HepG2 (cell line): ENCODE results near the gene DIMT1. TPM values are rescaled to one million over a fixed set of nuclear protein-coding genes. Genes with fewer than 3 reads are reported as not detected.

Source experiments
- CREB1 ChIP-seq, 2 experiments: fragments of 450-650 bp in 1 of 2; IDR thresholded peaks; 2 replicates each; pipeline ENCODE4 v1.6.1; 2016 to 2017; ENCODE audit warnings: control low read depth in 1 of 2, mild to moderate bottlenecking in 1 of 2, missing compliant biosample characterization in 1 of 2, missing genetic modification characterization in 1 of 2
- GZF1 ChIP-seq: sonication (generic); formaldehyde crosslinking; IDR thresholded peaks from 2 replicates; pipeline ENCODE4 v1.5.1; 2020; ENCODE audit warnings: mild to moderate bottlenecking, missing genetic modification reagents
- HES4 ChIP-seq: sonication (generic); formaldehyde crosslinking; IDR thresholded peaks from 2 replicates; pipeline ENCODE4 v1.9.0; 2021; ENCODE audit warnings: mild to moderate bottlenecking, missing genetic modification reagents, borderline replicate concordance
- HIVEP1 ChIP-seq: sonication (generic); formaldehyde crosslinking; IDR thresholded peaks from 2 replicates; pipeline ENCODE4 v1.4.0; 2020; ENCODE audit warnings: mild to moderate bottlenecking, missing genetic modification reagents
- HNRNPL ChIP-seq: fragments of 200-400 bp; formaldehyde crosslinking; IDR thresholded peaks from 2 replicates; pipeline ENCODE4 v1.6.1; 2017; ENCODE audit warnings: mild to moderate bottlenecking, low read depth, low read length
- KDM5B ChIP-seq: sonication (generic); formaldehyde crosslinking; IDR thresholded peaks from 2 replicates; pipeline ENCODE4 v1.4.0; 2020; ENCODE audit warnings: missing genetic modification reagents, mild to moderate bottlenecking, borderline replicate concordance
- MLLT10 ChIP-seq: sonication (generic); formaldehyde crosslinking; IDR thresholded peaks from 2 replicates; pipeline ENCODE4 v1.4.0; 2020; ENCODE audit warnings: missing genetic modification reagents
- NKX3-1 ChIP-seq: sonication (generic); formaldehyde crosslinking; IDR thresholded peaks from 2 replicates; pipeline ENCODE4 v1.5.0; 2020; ENCODE audit warnings: missing genetic modification reagents
- RFXANK ChIP-seq: IDR thresholded peaks from 2 replicates; pipeline ENCODE4 v1.6.1; 2016
- SAFB2 ChIP-seq: sonication (generic); formaldehyde crosslinking; IDR thresholded peaks from 2 replicates; pipeline ENCODE4 v1.5.1; 2020; ENCODE audit warnings: missing genetic modification reagents, low read depth, mild to moderate bottlenecking, borderline replicate concordance
- STAG1 ChIP-seq: sonication (generic); formaldehyde crosslinking; IDR thresholded peaks from 2 replicates; pipeline ENCODE4 v1.4.0; 2020; ENCODE audit warnings: missing genetic modification reagents
- ZNF274 ChIP-seq: sonication (generic); formaldehyde crosslinking; IDR thresholded peaks from 2 replicates; pipeline ENCODE4 v1.5.1; 2020; ENCODE audit warnings: mild to moderate bottlenecking, missing genetic modification reagents
- ZNF430 ChIP-seq: sonication (generic); formaldehyde crosslinking; IDR thresholded peaks from 2 replicates; pipeline ENCODE4 v1.9.0; 2021; ENCODE audit warnings: mild to moderate bottlenecking, missing genetic modification reagents
- ZNF546 ChIP-seq: sonication (generic); formaldehyde crosslinking; conservative IDR thresholded peaks from 2 replicates; pipeline ENCODE4 v1.8.1; 2023; ENCODE audit warnings: mild to moderate bottlenecking, missing genetic modification reagents
- polyA plus RNA-seq, 8 experiments: library from polyadenylated mRNA; depleted of rRNA in 3 of 8; stranded (reverse) in 7 of 8; unstranded in 1 of 8; fragments of >200 nt; fragmentation: Illumina TruSeq in 4 of 8; extraction: Trizol in 4 of 8; gene quantifications; 2 replicates each; pipeline versions ENCODE4 v1.2.1 to v1.2.3, GENCODE V29; 2011 to 2016; ENCODE audit warnings: low read depth in 4 of 8, missing spikeins in 1 of 8, mixed read lengths in 1 of 8; ENCODE audit not compliant: insufficient read depth in 1 of 8
- total RNA-seq, 5 experiments: library from RNA; depleted of rRNA; stranded (reverse); fragments of >200 nt; fragmentation: Illumina TruSeq; extraction: Trizol; gene quantifications; 2 replicates each; pipeline ENCODE4 v1.2.3, GENCODE V29; 2016; ENCODE audit warnings: low read depth in 1 of 5
- TF ChIP-seq, protein P1 (sequence below): sonication (generic); formaldehyde crosslinking; IDR thresholded peaks from 2 replicates; pipeline ENCODE4 v1.4.0; 2020; ENCODE audit warnings: mild to moderate bottlenecking, missing genetic modification reagents
- TF ChIP-seq, protein P2 (sequence below): fragments of 450-650 bp; IDR thresholded peaks from 2 replicates; pipeline ENCODE4 v1.6.1; 2017

The DIMT1 gene
- total and polyA plus RNA-seq, 2 of the 13 experiments (the other 11 are each of a cell fraction or from before 2014, with no cell fraction given), result 16.1 to 35.2 TPM

DNA sequence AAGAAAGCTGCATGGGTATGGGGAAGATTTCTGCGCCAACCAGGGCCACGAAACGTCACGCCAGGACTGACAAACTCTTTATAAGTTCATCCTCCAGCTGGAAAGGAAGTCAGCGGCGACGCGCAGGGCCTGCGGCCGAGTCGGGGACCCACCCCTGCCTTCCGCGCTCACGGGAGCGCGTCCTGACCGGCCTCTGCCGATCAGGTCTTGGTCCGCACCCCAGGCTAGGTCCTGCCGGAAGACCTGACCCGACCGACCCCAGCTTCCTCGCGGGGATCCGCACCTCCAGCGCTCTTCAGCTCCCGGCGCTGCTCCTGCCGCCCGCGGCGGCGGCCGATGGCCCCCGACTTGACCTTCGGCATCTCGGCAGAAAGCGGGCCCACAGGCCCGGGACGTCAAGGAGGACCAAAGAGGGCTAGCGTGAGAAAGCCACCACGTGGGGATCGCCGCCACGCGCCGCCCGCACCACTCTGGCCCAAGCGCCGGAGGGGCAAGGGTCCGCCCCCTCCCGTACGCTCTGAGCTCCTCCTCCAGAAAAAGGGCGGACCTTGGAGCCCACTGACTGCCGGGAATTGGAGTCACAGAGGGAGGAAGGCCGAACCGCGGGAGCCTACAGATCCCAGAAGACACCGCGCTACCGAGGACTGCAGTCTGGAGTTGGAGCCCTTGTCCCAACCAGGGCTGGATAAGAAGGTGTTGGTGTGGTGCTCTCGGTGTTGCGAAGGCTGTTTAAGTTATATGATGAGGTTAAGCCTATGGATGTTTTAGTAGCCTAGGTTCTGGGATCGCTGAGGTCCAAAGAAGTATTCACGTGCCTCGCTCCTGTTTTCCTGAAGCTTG lies at the start of gene DIMT1 (continued):
- TF ChIP-seq, protein P1, sequence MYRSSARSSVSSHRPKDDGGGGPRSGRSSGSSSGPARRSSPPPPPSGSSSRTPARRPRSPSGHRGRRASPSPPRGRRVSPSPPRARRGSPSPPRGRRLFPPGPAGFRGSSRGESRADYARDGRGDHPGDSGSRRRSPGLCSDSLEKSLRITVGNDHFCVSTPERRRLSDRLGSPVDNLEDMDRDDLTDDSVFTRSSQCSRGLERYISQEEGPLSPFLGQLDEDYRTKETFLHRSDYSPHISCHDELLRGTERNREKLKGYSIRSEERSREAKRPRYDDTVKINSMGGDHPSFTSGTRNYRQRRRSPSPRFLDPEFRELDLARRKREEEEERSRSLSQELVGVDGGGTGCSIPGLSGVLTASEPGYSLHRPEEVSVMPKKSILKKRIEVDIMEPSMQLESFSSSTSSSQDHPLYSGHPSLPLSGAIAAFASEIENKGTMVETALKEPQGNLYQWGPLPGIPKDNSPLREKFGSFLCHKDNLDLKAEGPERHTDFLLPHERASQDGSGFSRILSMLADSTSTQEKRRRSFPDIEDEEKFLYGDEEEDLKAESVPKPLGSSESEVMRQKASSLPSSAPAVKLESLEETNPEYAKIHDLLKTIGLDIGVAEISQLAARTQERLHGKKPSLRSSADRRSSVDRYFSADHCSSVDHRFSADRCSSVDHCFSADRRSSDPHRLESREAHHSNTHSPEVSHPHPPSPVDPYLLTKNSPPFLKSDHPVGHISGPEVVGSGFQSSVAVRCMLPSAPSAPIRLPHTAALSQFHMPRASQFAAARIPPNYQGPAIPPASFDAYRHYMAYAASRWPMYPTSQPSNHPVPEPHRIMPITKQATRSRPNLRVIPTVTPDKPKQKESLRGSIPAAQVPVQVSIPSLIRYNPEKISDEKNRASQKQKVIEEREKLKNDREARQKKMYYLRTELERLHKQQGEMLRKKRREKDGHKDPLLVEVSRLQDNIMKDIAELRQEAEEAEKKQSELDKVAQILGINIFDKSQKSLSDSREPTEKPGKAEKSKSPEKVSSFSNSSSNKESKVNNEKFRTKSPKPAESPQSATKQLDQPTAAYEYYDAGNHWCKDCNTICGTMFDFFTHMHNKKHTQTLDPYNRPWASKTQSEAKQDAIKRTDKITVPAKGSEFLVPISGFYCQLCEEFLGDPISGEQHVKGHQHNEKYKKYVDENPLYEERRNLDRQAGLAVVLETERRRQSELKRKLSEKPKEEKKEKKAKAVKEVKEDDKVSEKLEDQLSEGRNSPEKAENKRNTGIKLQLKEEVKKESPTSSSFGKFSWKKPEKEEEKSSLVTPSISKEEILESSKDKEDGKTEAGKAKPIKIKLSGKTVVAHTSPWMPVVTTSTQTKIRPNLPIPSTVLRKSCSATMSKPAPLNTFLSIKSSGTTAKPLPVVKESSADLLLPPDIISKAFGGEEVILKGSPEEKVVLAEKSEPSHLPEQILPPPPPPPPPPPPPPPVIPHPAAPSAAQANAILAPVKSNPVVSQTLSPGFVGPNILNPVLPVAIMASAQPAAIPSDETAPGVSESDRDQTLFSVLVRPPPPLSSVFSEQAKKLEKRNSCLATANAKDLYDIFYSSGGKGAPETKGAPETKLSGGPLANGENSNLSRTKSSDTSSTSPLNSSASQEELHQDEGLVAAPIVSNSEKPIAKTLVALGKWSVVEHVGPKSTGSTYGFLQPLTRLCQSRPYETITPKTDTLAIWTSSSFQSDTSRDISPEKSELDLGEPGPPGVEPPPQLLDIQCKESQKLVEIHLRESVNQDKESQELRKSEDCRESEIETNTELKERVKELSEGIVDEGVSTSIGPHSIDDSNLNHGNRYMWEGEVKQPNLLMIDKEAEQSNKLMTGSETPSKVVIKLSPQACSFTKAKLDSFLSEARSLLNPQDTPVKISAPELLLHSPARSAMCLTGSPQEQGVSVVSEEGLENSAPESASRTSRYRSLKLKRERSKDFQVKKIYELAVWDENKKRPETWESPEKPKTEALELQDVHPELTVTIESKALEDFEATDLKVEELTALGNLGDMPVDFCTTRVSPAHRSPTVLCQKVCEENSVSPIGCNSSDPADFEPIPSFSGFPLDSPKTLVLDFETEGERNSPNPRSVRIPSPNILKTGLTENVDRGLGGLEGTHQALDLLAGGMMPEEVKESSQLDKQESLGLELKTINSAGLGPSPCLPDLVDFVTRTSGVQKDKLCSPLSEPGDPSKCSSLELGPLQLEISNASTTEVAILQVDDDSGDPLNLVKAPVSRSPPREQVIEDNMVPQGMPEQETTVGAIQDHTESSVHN (CRISPR knock-in tag), result no peak
- peak; percentile 67 for TF ChIP-seq GZF1 (CRISPR knock-in tag)
- 0 out of 2 replicates have a peak, but pooled peaks have one; percentile 61 for TF ChIP-seq ZNF430 (CRISPR knock-in tag)
- TF ChIP-seq, protein P2, sequence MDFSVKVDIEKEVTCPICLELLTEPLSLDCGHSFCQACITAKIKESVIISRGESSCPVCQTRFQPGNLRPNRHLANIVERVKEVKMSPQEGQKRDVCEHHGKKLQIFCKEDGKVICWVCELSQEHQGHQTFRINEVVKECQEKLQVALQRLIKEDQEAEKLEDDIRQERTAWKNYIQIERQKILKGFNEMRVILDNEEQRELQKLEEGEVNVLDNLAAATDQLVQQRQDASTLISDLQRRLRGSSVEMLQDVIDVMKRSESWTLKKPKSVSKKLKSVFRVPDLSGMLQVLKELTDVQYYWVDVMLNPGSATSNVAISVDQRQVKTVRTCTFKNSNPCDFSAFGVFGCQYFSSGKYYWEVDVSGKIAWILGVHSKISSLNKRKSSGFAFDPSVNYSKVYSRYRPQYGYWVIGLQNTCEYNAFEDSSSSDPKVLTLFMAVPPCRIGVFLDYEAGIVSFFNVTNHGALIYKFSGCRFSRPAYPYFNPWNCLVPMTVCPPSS, result no peak
- TF ChIP-seq HNRNPL, result no peak
- TF ChIP-seq NKX3-1, result 0 out of 2 replicates have a peak, but pooled peaks have one; percentile 70
- TF ChIP-seq STAG1, result no peak
- TF ChIP-seq ZNF274 (CRISPR knock-in tag), result peak; percentile 59; the same call in 1 of the 2 replicates
- peak; percentile 97 for TF ChIP-seq KDM5B (CRISPR knock-in tag)
- no peak for TF ChIP-seq MLLT10
- 0 out of 2 replicates have a peak, but pooled peaks have one; percentile 46 for TF ChIP-seq ZNF546 (CRISPR knock-in tag)
- TF ChIP-seq HIVEP1 (CRISPR knock-in tag), result peak; percentile 79
- TF ChIP-seq SAFB2 (CRISPR knock-in tag), result peak; percentile 80; the same call in 1 of the 2 replicates
- TF ChIP-seq RFXANK (CRISPR knock-in tag), result peak; percentile 87; the same call in 1 of the 2 replicates
- TF ChIP-seq CREB1 (IDR thresholded peaks at IDR 0.05), result no peak
- TF ChIP-seq CREB1 (CRISPR knock-in tag; IDR thresholded peaks at IDR 0.05), result peak; percentile 77; the same call in 1 of the 2 replicates
- TF ChIP-seq HES4, result peak; percentile 79
